K562 (cell line): ENCODE measurements around the gene SYNPO2. TPM values are rescaled to one million over a fixed set of nuclear protein-coding genes. Genes with fewer than 3 reads are reported as not detected.

ENCODE experiments used
- ATAC-seq: fragments of 200-7000 bp; cut with Tn5 transposase; 3 replicates; pipeline ENCODE4 v1.9.1; 2020; ENCODE audit warnings: moderate library complexity
- BruUV-seq: library from RNA; stranded (reverse); fragments of 400-500 nt; replicated peaks from 2 replicates; lab custom pipeline; 2021; lab: Mats Ljungman, UMichigan
- CTCF ChIA-PET: fragments of 300-600 bp; formaldehyde crosslinking; extraction: SDS; loops from one replicate; lab custom pipeline; 2021; ENCODE audit warnings: low intra/inter-chr PET ratio; lab: Yijun Ruan, JAX
- POLR2A ChIA-PET: fragments of 300-600, 350-650 bp; sonication (Branson Sonifier 250); formaldehyde crosslinking; extraction: SDS; loops from one replicate; lab custom pipeline; 2021; ENCODE audit warnings: antibody characterized with exemption, inconsistent platforms; lab: Yijun Ruan, JAX
- DNase-seq, 4 experiments: peaks; one replicate each; pipeline versions ENCODE4 v3.0.0 to v3.0.0-alpha.2; 2011 to 2018; ENCODE audit warnings: low spot score in 3 of 4, mixed read lengths in 3 of 4; ENCODE audit errors: extremely low read depth in 1 of 4
- FAIRE-seq: peaks from 2 replicates; lab custom pipeline; 2011; peaks lifted over from hg19 to GRCh38; lab: Jason Lieb, UNC
- H2AFZ ChIP-seq: 2 replicates; pipeline ENCODE4 v1.6.0; 2011; ENCODE audit warnings: low read depth, low read length, control low read depth, inconsistent platforms
- H3K27ac ChIP-seq: fragments of 200-600 bp; 3 replicates; pipeline ENCODE4 v1.8.0; 2011; ENCODE audit warnings: low read depth, mild to moderate bottlenecking, control low read depth, inconsistent platforms, low read length, moderate library complexity, mixed read lengths; ENCODE audit errors: extremely low read depth
- H3K27me3 ChIP-seq, 2 experiments: fragments of 300-600 bp in 1 of 2; 2 replicates in 1 of 2; 3 replicates in 1 of 2; pipeline versions ENCODE4 v1.6.0 to v1.8.0; 2011; ENCODE audit warnings: inconsistent platforms in 2 of 2, low read length in 2 of 2, mild to moderate bottlenecking in 1 of 2, mixed read lengths in 1 of 2, moderate library complexity in 1 of 2; ENCODE audit not compliant: control insufficient read depth in 2 of 2, insufficient read depth in 2 of 2
- H3K36me3 ChIP-seq: fragments of 300-600 bp; 3 replicates; pipeline ENCODE4 v1.8.0; 2011; ENCODE audit warnings: mild to moderate bottlenecking, low read length, inconsistent platforms; ENCODE audit not compliant: control insufficient read depth, insufficient read depth
- H3K4me1 ChIP-seq, 2 experiments: fragments of 200-600 bp in 1 of 2; replicated peaks in 1 of 2; 2 replicates in 1 of 2; 3 replicates in 1 of 2; pipeline versions ENCODE4 v1.5.1 to v1.8.0; 2011; ENCODE audit warnings: inconsistent platforms in 2 of 2, low read length in 2 of 2, mild to moderate bottlenecking in 1 of 2, mixed read lengths in 1 of 2, moderate library complexity in 1 of 2; ENCODE audit not compliant: control insufficient read depth in 2 of 2, insufficient read depth in 2 of 2
- H3K4me2 ChIP-seq: 2 replicates; pipeline ENCODE4 v1.6.1; 2011; ENCODE audit warnings: low read length, control low read depth, inconsistent platforms, mixed read lengths; ENCODE audit not compliant: insufficient read depth
- H3K4me3 ChIP-seq: fragments of 200-600 bp; sonication (generic), shearing (Covaris generic); 2 replicates; pipeline ENCODE4 v1.5.1; 2016; ENCODE audit warnings: control low read depth, inconsistent platforms
- H3K79me2 ChIP-seq: fragments of 200-600 bp; 3 replicates; pipeline ENCODE4 v1.8.0; 2011; ENCODE audit warnings: low read length, inconsistent platforms; ENCODE audit not compliant: control insufficient read depth, insufficient read depth
- H3K9ac ChIP-seq, 2 experiments: 2 replicates each; pipeline versions ENCODE4 v1.6.0 to v1.6.1; 2011; ENCODE audit warnings: low read depth in 2 of 2, low read length in 2 of 2, control low read depth in 1 of 2, inconsistent platforms in 1 of 2, mild to moderate bottlenecking in 1 of 2, mixed read lengths in 1 of 2; ENCODE audit not compliant: insufficient read depth in 1 of 2
- H3K9me1 ChIP-seq: one replicate; pipeline ENCODE4 v1.6.0; 2011; ENCODE audit warnings: inconsistent platforms, mild to moderate bottlenecking, low read length, moderate library complexity; ENCODE audit not compliant: control insufficient read depth, insufficient read depth
- H3K9me3 ChIP-seq: replicated peaks from 2 replicates; pipeline ENCODE4 v1.5.1; 2011; ENCODE audit warnings: low read depth, low read length, inconsistent platforms; ENCODE audit not compliant: control insufficient read depth, insufficient read depth
- H4K20me1 ChIP-seq: replicated peaks from 2 replicates; pipeline ENCODE4 v1.6.1; 2011; ENCODE audit warnings: low read length, inconsistent platforms, mixed read lengths; ENCODE audit not compliant: control insufficient read depth, insufficient read depth
- CBFB ChIP-seq: sonication (generic); formaldehyde crosslinking; IDR thresholded peaks from 2 replicates; pipeline ENCODE4 v1.4.0; 2020; ENCODE audit warnings: mild to moderate bottlenecking, missing genetic modification reagents
- CREBBP ChIP-seq: IDR thresholded peaks from one replicate; pipeline ENCODE4 v1.6.1; 2012; ENCODE audit warnings: low read depth, mild to moderate bottlenecking, control low read depth, inconsistent platforms, low read length
- SMARCC2 ChIP-seq: fragments of 450-650 bp; IDR thresholded peaks from 2 replicates; pipeline ENCODE4 v1.6.1; 2017; ENCODE audit warnings: antibody characterized with exemption, moderate library complexity, mild to moderate bottlenecking, low read depth
- TOE1 ChIP-seq, 2 experiments: fragments of 450-650 bp in 1 of 2; sonication (generic) in 1 of 2; formaldehyde crosslinking in 1 of 2; IDR thresholded peaks; 2 replicates each; pipeline versions ENCODE4 v1.7.1 to v1.8.0; 2016 to 2022; ENCODE audit warnings: borderline replicate concordance in 2 of 2, mild to moderate bottlenecking in 2 of 2, antibody characterized with exemption in 1 of 2, inconsistent platforms in 1 of 2, low read depth in 1 of 2, missing genetic modification reagents in 1 of 2, moderate library complexity in 1 of 2
- WGBS: fragments of 100-300 bp; shearing (Covaris generic); methylation state at CpG from one replicate; pipeline ENCODE4 v1.1.6; 2016; ENCODE audit warnings: low coverage, mixed read lengths; ENCODE audit not compliant: insufficient coverage; ENCODE audit errors: missing lambda C conversion rate; 5-methylcytosine and 5-hydroxymethylcytosine counted together
- in situ Hi-C: fragments of 300-500 bp; cut with MboI; formaldehyde crosslinking; loops from 4 replicates; pipeline ENCODE4 v1.15.0; 2018; ENCODE audit warnings: inconsistent platforms, mixed read lengths
- intact Hi-C: fragments of 100-400 bp; cut with micrococcal nuclease; formaldehyde crosslinking; loops from 2 replicates; pipeline ENCODE4 v1.14.2; 2022
- polyA plus RNA-seq, 8 experiments: library from polyadenylated mRNA; depleted of rRNA in 4 of 8; stranded (reverse) in 5 of 8; unstranded in 3 of 8; fragments of >200 nt; fragmentation: Nextera tagmentation in 2 of 8; fragmentation: Illumina TruSeq in 1 of 8; extraction: Ambion mirVana in 2 of 8; extraction: Trizol in 1 of 8; gene quantifications; 2 replicates each; pipeline versions ENCODE4 v1.2.1 to v1.2.3, GENCODE V29; 2011 to 2014; ENCODE audit warnings: inconsistent platforms in 1 of 8, missing spikeins in 1 of 8
- total RNA-seq, 7 experiments: library from RNA; depleted of rRNA in 6 of 7; stranded (reverse); fragments of >200 nt in 6 of 7; fragmentation: Illumina TruSeq in 2 of 7; extraction: Trizol in 2 of 7; gene quantifications; 2 replicates each; pipeline versions ENCODE4 v1.2.1 to v1.2.3, GENCODE V29; 2011 to 2021; ENCODE audit warnings: low replicate concordance in 1 of 7
- TF ChIP-seq, protein P1 (sequence below): fragments of 150-350 bp; IDR thresholded peaks from 2 replicates; pipeline ENCODE4 v1.6.1; 2014; ENCODE audit warnings: low read depth, mild to moderate bottlenecking, low read length, borderline replicate concordance
- TF ChIP-seq, protein P2 (sequence below): IDR thresholded peaks from 3 replicates; pipeline ENCODE4 v1.6.1; 2011; ENCODE audit warnings: borderline replicate concordance, mild to moderate bottlenecking; ENCODE audit not compliant: insufficient read length, insufficient read depth

The SYNPO2 gene
- total and polyA plus RNA-seq, 9 of the 15 experiments (the other 6 are each of a cell fraction or from before 2014, with no cell fraction given), result 0.03 to 0.18 TPM; not detected in 7

DNA sequence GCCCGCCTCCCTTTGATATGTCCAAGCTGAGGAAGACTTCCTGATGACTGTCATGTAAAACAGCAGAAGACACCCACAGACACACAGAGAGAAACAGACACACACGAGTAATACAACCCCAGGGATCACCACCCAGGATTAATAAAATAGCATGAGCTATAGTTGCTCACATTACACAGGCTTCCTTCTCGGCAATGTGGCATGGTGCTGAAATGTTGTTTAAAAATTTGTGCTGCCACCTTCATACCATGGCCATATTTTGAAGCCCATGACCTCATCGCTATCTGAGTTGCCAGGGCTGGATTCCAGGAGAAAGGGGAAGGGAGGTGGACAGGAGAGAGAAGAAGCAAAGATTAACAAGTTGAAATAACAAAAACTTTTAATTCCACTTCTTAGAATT is 111.7 kb downstream of the SYNPO2 start:
- POLR2A ChIA-PET, result no interaction called here
- no peak overlapping the region for H2AFZ ChIP-seq
- no peaks in the 10 kb centered on the region for H3K9me3 ChIP-seq
- H3K4me2 ChIP-seq, result no peak overlapping the region
- intact Hi-C loops, result no loop called here
- H3K9me1 ChIP-seq, result no peaks in the 10 kb centered on the region
- 3% methylated on average over 4 of the region's 4 CpGs for WGBS
- no peak overlapping the region for H3K4me3 ChIP-seq
- FAIRE-seq (no peak), DNase-seq (no peak), ATAC-seq (no peak)
- no peak overlapping the region for H3K9ac ChIP-seq
- CTCF ChIA-PET, result no interaction called here
- BruUV-seq, result no TSS peak
- no peaks in the 10 kb centered on the region for H3K36me3 ChIP-seq
- H3K27me3 ChIP-seq, result no peaks in the 10 kb centered on the region
- H3K79me2 ChIP-seq, result no peaks in the 10 kb centered on the region
- in situ Hi-C loops, result no loop called here
- H3K4me1 ChIP-seq, result no peaks in the 10 kb centered on the region
- no peaks in the 10 kb centered on the region for H4K20me1 ChIP-seq
- no peak for TF ChIP-seq CBFB (CRISPR knock-in tag)
- TF ChIP-seq CREBBP, result no peak
- TF ChIP-seq, protein P1, sequence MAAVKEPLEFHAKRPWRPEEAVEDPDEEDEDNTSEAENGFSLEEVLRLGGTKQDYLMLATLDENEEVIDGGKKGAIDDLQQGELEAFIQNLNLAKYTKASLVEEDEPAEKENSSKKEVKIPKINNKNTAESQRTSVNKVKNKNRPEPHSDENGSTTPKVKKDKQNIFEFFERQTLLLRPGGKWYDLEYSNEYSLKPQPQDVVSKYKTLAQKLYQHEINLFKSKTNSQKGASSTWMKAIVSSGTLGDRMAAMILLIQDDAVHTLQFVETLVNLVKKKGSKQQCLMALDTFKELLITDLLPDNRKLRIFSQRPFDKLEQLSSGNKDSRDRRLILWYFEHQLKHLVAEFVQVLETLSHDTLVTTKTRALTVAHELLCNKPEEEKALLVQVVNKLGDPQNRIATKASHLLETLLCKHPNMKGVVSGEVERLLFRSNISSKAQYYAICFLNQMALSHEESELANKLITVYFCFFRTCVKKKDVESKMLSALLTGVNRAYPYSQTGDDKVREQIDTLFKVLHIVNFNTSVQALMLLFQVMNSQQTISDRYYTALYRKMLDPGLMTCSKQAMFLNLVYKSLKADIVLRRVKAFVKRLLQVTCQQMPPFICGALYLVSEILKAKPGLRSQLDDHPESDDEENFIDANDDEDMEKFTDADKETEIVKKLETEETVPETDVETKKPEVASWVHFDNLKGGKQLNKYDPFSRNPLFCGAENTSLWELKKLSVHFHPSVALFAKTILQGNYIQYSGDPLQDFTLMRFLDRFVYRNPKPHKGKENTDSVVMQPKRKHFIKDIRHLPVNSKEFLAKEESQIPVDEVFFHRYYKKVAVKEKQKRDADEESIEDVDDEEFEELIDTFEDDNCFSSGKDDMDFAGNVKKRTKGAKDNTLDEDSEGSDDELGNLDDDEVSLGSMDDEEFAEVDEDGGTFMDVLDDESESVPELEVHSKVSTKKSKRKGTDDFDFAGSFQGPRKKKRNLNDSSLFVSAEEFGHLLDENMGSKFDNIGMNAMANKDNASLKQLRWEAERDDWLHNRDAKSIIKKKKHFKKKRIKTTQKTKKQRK, result no peak
- no peak for TF ChIP-seq SMARCC2
- no peak for TF ChIP-seq TOE1 (IDR thresholded peaks at IDR 0.05; ENCODE audit: borderline replicate concordance)
- no peak for TF ChIP-seq TOE1 (CRISPR knock-in tag; IDR thresholded peaks at IDR 0.05; ENCODE audit: borderline replicate concordance, low read depth)
- TF ChIP-seq, protein P2, sequence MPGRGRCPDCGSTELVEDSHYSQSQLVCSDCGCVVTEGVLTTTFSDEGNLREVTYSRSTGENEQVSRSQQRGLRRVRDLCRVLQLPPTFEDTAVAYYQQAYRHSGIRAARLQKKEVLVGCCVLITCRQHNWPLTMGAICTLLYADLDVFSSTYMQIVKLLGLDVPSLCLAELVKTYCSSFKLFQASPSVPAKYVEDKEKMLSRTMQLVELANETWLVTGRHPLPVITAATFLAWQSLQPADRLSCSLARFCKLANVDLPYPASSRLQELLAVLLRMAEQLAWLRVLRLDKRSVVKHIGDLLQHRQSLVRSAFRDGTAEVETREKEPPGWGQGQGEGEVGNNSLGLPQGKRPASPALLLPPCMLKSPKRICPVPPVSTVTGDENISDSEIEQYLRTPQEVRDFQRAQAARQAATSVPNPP, result no peak
- no peak overlapping the region for H3K27ac ChIP-seq
